ENCODE data around the gene MAPRE3.
"Not testable (repeated sequence)": the region's sequence is repeated elsewhere in the genome, so short reads cannot be mapped to it uniquely, and the experiment has no call there.

Gene MAPRE3

GRCh38 chr2:26970244-26970927 is at the start of gene MAPRE3:
Gene MAPRE3 (plus strand): TSS chr2:26970637. CDS start chr2:27022219, 51,582 bp downstream.
- H3K4me3 ChIP-seq (ENCODE audit: low read depth, low read length), result peak within 1 kb of the TSS; percentile 83
- peak; percentile 77 for DNase-seq (ENCODE audit: low read depth)
- TF ChIP-seq CTCF (conservative IDR thresholded peaks at IDR 0.05; ENCODE audit: low read depth, low read length), result no peak

- DNase-seq (ENCODE audit: low read depth), result no peak
- H3K4me3 ChIP-seq (ENCODE audit: low read depth, low read length), result no peak overlapping the region
- TF ChIP-seq CTCF (conservative IDR thresholded peaks at IDR 0.05; ENCODE audit: low read depth, low read length), result no peak
These were observed 49.1 kb upstream of the MAPRE3 start for GRCh38 chr2:26921323-26921722.

GRCh38 chr2:26922405-26923188 is 47.8 kb upstream of the MAPRE3 start:
- H3K4me3 ChIP-seq (ENCODE audit: low read depth, low read length), result no peak overlapping the region
- TF ChIP-seq CTCF (conservative IDR thresholded peaks at IDR 0.05; ENCODE audit: low read depth, low read length), result peak; percentile 79
- DNase-seq (ENCODE audit: low read depth), result peak; percentile 74

GRCh38 chr2:26923189-26923466 is 47.3 kb upstream of the MAPRE3 start:
- H3K4me3 ChIP-seq (ENCODE audit: low read depth, low read length); DNase-seq (ENCODE audit: low read depth): not testable (repeated sequence)

- no peak for DNase-seq (ENCODE audit: low read depth)
- no peak for TF ChIP-seq CTCF (conservative IDR thresholded peaks at IDR 0.05; ENCODE audit: low read depth, low read length)
- no peak overlapping the region for H3K4me3 ChIP-seq (ENCODE audit: low read depth, low read length)
These were observed 45.7 kb upstream of the MAPRE3 start for GRCh38 chr2:26924731-26925099.

- no peak overlapping the region for H3K4me3 ChIP-seq (ENCODE audit: low read depth, low read length)
- TF ChIP-seq CTCF (conservative IDR thresholded peaks at IDR 0.05; ENCODE audit: low read depth, low read length), result no peak
- DNase-seq (ENCODE audit: low read depth), result peak; percentile 57
These were observed 45.2 kb upstream of the MAPRE3 start for GRCh38 chr2:26925100-26925791.

GRCh38 chr2:26927221-26927620 is 43.2 kb upstream of the MAPRE3 start:
- DNase-seq (ENCODE audit: low read depth), result no peak
- no peak overlapping the region for H3K4me3 ChIP-seq (ENCODE audit: low read depth, low read length)
- no peak for TF ChIP-seq CTCF (conservative IDR thresholded peaks at IDR 0.05; ENCODE audit: low read depth, low read length)
